ENCODE data around the gene YIPF5. TPM values are rescaled to one million over a fixed set of nuclear protein-coding genes. Genes with fewer than 3 reads are reported as not detected.
A peak's percentile ranks its signal among the peaks of the same experiment; 100 is the strongest.

The YIPF5 gene
- total RNA-seq, 1 donor from 2014 or later, result 152 TPM

GRCh38 chr5:144179226-144179625, 8.8 kb upstream of the YIPF5 start:
- DNase-seq (ENCODE audit: low spot score), result no peak

- no peak for DNase-seq (ENCODE audit: low spot score)
Observed at GRCh38 chr5:144177548-144177947, 7.1 kb upstream of the YIPF5 start.

GRCh38 chr5:144173766-144174165, 3.3 kb upstream of the YIPF5 start:
- no peak for DNase-seq (ENCODE audit: low spot score)

- DNase-seq (ENCODE audit: low spot score), result no peak
Observed at GRCh38 chr5:144169904-144170275, 569 bp downstream of the YIPF5 start.

GRCh38 chr5:144167998-144168397, 2.5 kb downstream of the YIPF5 start:
- no peak for DNase-seq (ENCODE audit: low spot score)

GRCh38 chr5:144166696-144167095, 3.8 kb downstream of the YIPF5 start:
- DNase-seq (ENCODE audit: low spot score), result no peak

GRCh38 chr5:144162686-144163085, 7.8 kb downstream of the YIPF5 start:
- DNase-seq (ENCODE audit: low spot score), result no peak

- DNase-seq (ENCODE audit: low spot score), result no peak
Observed at GRCh38 chr5:144156767-144157171, 13.7 kb downstream of the YIPF5 start.

- no peak for DNase-seq (ENCODE audit: low spot score)
Observed at GRCh38 chr5:144151026-144151425, 19.4 kb downstream of the YIPF5 start.

GRCh38 chr5:144144956-144145751, 25.3 kb downstream of the YIPF5 start:
- peak; percentile 27 for DNase-seq (ENCODE audit: low spot score)

GRCh38 chr5:144143625-144144024, 26.8 kb downstream of the YIPF5 start:
- no peak for DNase-seq (ENCODE audit: low spot score)

- DNase-seq (ENCODE audit: low spot score), result no peak
Observed at GRCh38 chr5:144142824-144143162, 27.7 kb downstream of the YIPF5 start.

- DNase-seq (ENCODE audit: low spot score), result peak; percentile 72
Observed at GRCh38 chr5:144142139-144142823, 28.2 kb downstream of the YIPF5 start.

- DNase-seq (ENCODE audit: low spot score), result no peak
Observed at GRCh38 chr5:144141585-144141984, 28.9 kb downstream of the YIPF5 start.

GRCh38 chr5:144139586-144139985, 30.9 kb downstream of the YIPF5 start:
- DNase-seq (ENCODE audit: low spot score), result peak; percentile 71

GRCh38 chr5:144135113-144135762, 35.2 kb downstream of the YIPF5 start:
- no peak for DNase-seq (ENCODE audit: low spot score)

- DNase-seq (ENCODE audit: low spot score), result no peak
Observed at GRCh38 chr5:144134194-144134826, 36.1 kb downstream of the YIPF5 start.

GRCh38 chr5:144133050-144133633, 37.3 kb downstream of the YIPF5 start:
- no peak for DNase-seq (ENCODE audit: low spot score)

GRCh38 chr5:144131261-144131660, 39.2 kb downstream of the YIPF5 start:
- no peak for DNase-seq (ENCODE audit: low spot score)

GRCh38 chr5:144130306-144130705, 40.2 kb downstream of the YIPF5 start:
- DNase-seq (ENCODE audit: low spot score), result no peak

GRCh38 chr5:144128844-144129243, 41.6 kb downstream of the YIPF5 start:
- DNase-seq (ENCODE audit: low spot score), result no peak

GRCh38 chr5:144126707-144127106, 43.8 kb downstream of the YIPF5 start:
- DNase-seq (ENCODE audit: low spot score), result peak; percentile 40

Measured in umbilical cord (tissue), 2 donors.